Measurements from ENCODE around the gene RFTN1.

- TF ChIP-seq EZH2 (IDR thresholded peaks at IDR 0.05) = no peak
- no peak for TF ChIP-seq CTCF (IDR thresholded peaks at IDR 0.05)
These were observed 15.2 kb downstream of the RFTN1 start for GRCh38 chr3:16498130-16498890.
